GM21717 (cell line): ENCODE data around the gene ZDHHC6.
A peak's percentile ranks its signal among the peaks of the same experiment; 100 is the strongest.
"Not testable (repeated sequence)": the region's sequence is repeated elsewhere in the genome, so short reads cannot be mapped to it uniquely, and the experiment has no call there.

Experiments used
- ATAC-seq: cut with Tn5 transposase; IDR thresholded peaks from one replicate; pipeline ENCODE4 v1.9.1; 2021; ENCODE audit warnings: mild to moderate bottlenecking, moderate library complexity; ENCODE audit not compliant: unreplicated experiment

The ZDHHC6 gene

GRCh38 chr10:112393341-112393740, 53.4 kb downstream of the ZDHHC6 start:
- ATAC-seq = no peak

- no peak for ATAC-seq
Measured at GRCh38 chr10:112390125-112390703, 56.5 kb downstream of the ZDHHC6 start.

DNA sequence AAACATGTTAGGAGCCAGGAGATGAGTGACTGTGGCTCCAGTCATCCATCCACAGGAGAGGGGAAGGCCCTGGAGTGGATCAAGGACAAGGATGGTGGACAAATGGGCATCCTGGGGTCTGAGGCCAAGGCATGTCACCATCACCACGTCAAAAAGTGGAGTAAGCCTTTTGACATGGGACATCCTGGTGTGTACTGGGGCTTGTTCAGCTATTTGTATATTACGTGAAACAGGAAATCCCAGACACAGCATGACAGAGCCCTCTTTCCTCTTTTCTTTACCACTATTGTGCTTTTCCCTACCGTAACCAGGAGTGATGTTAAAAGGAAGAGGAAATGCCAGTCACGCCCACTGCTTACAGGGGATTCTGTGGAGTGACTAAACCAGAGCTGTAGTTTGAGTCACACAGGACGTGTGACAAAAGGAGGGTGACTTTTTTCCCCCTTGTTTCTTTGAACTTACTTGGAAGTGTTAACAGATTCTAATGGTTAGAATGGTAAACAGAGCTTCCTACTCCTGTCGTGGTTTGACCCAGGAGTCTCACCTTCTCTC, 57.4 kb downstream of the ZDHHC6 start:
- ATAC-seq = peak; percentile 88

DNA sequence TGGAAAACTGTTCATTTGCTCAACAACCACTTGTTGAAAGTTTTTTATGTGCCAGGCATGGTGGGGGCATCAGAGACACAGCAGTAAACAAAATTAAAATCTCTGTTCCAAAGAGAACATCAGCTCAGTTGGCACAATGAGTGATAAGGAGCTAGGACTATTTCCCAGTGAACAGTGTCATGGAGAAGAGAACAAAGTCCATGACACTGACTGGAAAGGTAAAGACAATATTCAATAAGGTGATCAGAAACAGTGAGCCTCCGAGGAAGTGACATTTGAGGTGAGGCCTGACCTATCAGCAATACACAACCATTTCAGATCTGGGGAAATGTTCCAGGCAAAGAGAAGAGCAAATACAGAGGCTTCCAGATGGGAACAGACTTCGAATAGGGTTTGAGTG, 58.2 kb downstream of the ZDHHC6 start:
- ATAC-seq = no peak

DNA sequence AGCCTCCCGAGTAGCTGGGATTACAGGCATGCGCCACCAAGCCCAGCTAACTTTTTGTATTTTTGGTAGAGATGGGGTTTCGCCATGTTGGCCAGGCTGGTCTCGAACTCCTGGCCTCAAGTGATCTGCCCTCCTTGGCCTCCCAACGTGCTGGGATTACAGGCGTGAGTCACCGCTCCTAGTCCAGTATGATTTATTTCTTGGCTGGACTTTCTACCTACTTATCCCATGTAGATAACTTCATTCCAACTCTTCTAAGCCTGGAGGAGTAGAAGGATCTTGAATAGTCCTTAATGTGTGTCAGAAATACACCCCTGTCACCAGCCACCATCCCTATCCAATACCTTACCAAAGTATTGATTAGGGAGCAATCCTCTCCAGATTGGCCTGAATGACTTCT, 58.7 kb downstream of the ZDHHC6 start:
- not testable (repeated sequence) for ATAC-seq

GRCh38 chr10:112385201-112385600, 61.5 kb downstream of the ZDHHC6 start:
- ATAC-seq = no peak

GRCh38 chr10:112384141-112384540, 62.6 kb downstream of the ZDHHC6 start:
- no peak for ATAC-seq

DNA sequence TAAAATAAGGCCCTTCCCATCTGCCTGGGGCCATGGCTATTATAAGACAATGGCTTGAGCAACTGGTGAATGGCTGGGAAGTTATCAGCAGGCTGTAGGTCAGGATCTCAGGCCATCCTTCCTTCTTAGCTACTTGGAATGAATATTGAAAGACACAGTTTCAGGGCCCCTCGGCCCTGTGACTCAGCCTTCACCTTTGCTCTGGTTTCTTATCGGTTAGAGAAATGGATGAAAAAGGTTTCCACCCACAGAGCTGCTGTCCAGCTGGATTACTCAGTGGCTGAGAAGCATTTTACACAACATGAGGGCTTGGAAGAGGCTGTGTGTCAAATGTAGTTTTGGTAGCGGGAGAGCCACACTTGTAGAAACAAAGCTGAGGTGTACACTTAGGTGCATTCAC, 63.4 kb downstream of the ZDHHC6 start:
- ATAC-seq = no peak

- ATAC-seq = no peak
Measured at GRCh38 chr10:112382515-112383235, 64.0 kb downstream of the ZDHHC6 start.
